ENCODE measurements around the gene HOXB5.

HOXB5 gene

GRCh38 chr17:48570325-48571023, 23.1 kb downstream of the HOXB5 start:
- DNase-seq = peak; percentile 79
- Histone ChIP-seq H3K23ac (ENCODE audit: low read length in 2 of 2) (peak overlapping the region; percentile 20 to 81), H3K18ac (ENCODE audit: low read depth in 1 of 2, low read length in 2 of 2) (peak overlapping the region; percentile 98), H3K27ac (ENCODE audit: low read length, poor library complexity, severe bottlenecking) (peak overlapping the region; percentile 44), H3K4me2 (ENCODE audit: low read length, poor library complexity, severe bottlenecking) (peak overlapping the region; percentile 51), H3K36me3 (ENCODE audit: control insufficient read depth in 1 of 2, insufficient read depth in 2 of 2, low read depth in 1 of 2, low read length in 2 of 2) (peaks cover 9 to 15% of the 10 kb centered on the region in 2 experiments), H3K79me1 (replicated peaks; ENCODE audit: low read length, poor library complexity, severe bottlenecking) (peaks cover 4% of the 10 kb centered on the region), H4K91ac (ENCODE audit: low read length) (peak overlapping the region; percentile 92), H3K4ac (ENCODE audit: low read depth in 1 of 2, low read length in 2 of 2) (peak overlapping the region; percentile 89 to 93), H3K4me3 (ENCODE audit: insufficient read depth in 1 of 2, low read depth in 1 of 2, low read length in 2 of 2) (peak overlapping the region in 1 of 2 experiments; percentile 76), H3K14ac (ENCODE audit: low read length in 2 of 2) (peak overlapping the region in 1 of 2 experiments; percentile 94), H3K4me1 (ENCODE audit: control insufficient read depth, insufficient read depth, low read depth, low read length) (peaks cover 29% of the 10 kb centered on the region), H2BK5ac (ENCODE audit: low read depth, low read length, poor library complexity, severe bottlenecking) (no peak overlapping the region), H2BK120ac (ENCODE audit: low read depth, low read length) (peak overlapping the region; percentile 90), H2AFZ (ENCODE audit: low read depth, low read length) (no peak overlapping the region), H3K9ac (ENCODE audit: low read length) (peak overlapping the region; percentile 95), H3K27me3 (ENCODE audit: control insufficient read depth in 1 of 2, insufficient read depth in 1 of 2, low read length in 2 of 2) (peaks cover 0 to 4% of the 10 kb centered on the region in 2 experiments), H2AK5ac (ENCODE audit: low read length, severe bottlenecking) (peak overlapping the region; percentile 67), H2BK12ac (ENCODE audit: low read length in 2 of 2) (peak overlapping the region; percentile 59 to 72), H4K8ac (ENCODE audit: low read length) (peak overlapping the region; percentile 96), H3K9me3 (ENCODE audit: control insufficient read depth, low read length) (no peaks in the 10 kb centered on the region), H2BK15ac (ENCODE audit: low read depth, poor library complexity, severe bottlenecking) (peak overlapping the region; percentile 94)
- WGBS = under 1% methylated on average over 15 of the region's 19 CpGs

DNA sequence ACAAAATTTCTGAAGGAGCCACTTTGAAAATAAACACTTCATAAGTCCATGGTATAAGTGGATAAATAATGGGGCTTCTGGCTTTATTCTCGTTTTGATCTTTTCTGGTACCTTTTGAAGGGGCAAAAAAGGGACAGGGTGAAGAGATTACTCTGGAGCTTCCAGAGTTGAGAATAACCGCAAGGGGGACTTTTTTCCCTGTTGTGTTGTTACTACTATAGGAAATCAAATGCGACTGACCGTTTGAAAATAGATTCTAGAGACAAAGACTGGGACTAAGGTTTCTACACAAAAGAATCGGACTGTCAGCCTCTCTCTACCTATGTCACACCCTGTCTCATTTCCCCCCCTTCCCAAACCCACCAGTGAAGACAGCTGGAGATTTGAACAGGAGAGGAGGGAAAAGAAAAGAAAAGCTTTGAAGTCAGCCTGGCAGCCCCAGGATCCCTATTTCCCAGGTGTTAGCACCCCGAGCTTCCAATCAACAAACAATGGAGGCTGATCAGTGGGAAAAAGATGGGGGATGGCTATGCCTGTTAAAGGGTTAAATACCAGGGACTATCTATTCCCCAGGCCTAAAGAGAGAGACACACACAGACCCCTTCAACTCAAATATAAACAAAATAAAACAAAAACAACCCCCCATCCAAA, 23.8 kb downstream of the HOXB5 start:
- no peak overlapping the region for H2BK5ac ChIP-seq (ENCODE audit: low read depth, low read length, poor library complexity, severe bottlenecking)
- H2AK5ac ChIP-seq (ENCODE audit: low read length, severe bottlenecking) = peak overlapping the region; percentile 59
- no peak overlapping the region for H2AFZ ChIP-seq (ENCODE audit: low read depth, low read length)
- H3K18ac ChIP-seq (ENCODE audit: low read depth in 1 of 2, low read length in 2 of 2) = peak overlapping the region; percentile 80 to 98
- H3K14ac ChIP-seq (ENCODE audit: low read length in 2 of 2) = no peak overlapping the region
- no peak overlapping the region for H4K91ac ChIP-seq (ENCODE audit: low read length)
- H3K79me1 ChIP-seq (replicated peaks; ENCODE audit: low read length, poor library complexity, severe bottlenecking) = peaks cover 4% of the 10 kb centered on the region
- peak overlapping the region; percentile 94 for H2BK15ac ChIP-seq (ENCODE audit: low read depth, poor library complexity, severe bottlenecking)
- H2BK12ac ChIP-seq (ENCODE audit: low read length in 2 of 2) = no peak overlapping the region
- H3K27me3 ChIP-seq (ENCODE audit: control insufficient read depth in 1 of 2, insufficient read depth in 1 of 2, low read length in 2 of 2) = peaks cover 0 to 4% of the 10 kb centered on the region in 2 experiments
- H3K23ac ChIP-seq (ENCODE audit: low read length in 2 of 2) = peak overlapping the region in 1 of 2 experiments; percentile 20
- peaks cover 9 to 15% of the 10 kb centered on the region in 2 experiments for H3K36me3 ChIP-seq (ENCODE audit: control insufficient read depth in 1 of 2, insufficient read depth in 2 of 2, low read depth in 1 of 2, low read length in 2 of 2)
- WGBS = 10% methylated on average over 2 of the region's 6 CpGs
- no peaks in the 10 kb centered on the region for H3K9me3 ChIP-seq (ENCODE audit: control insufficient read depth, low read length)
- H3K4me3 ChIP-seq (ENCODE audit: insufficient read depth in 1 of 2, low read depth in 1 of 2, low read length in 2 of 2) = peak overlapping the region in 1 of 2 experiments; percentile 76
- peak overlapping the region; percentile 27 for H3K27ac ChIP-seq (ENCODE audit: low read length, poor library complexity, severe bottlenecking)
- H3K9ac ChIP-seq (ENCODE audit: low read length) = peak overlapping the region; percentile 95
- H3K4me2 ChIP-seq (ENCODE audit: low read length, poor library complexity, severe bottlenecking) = peak overlapping the region; percentile 51
- H4K8ac ChIP-seq (ENCODE audit: low read length) = no peak overlapping the region
- H3K4me1 ChIP-seq (ENCODE audit: control insufficient read depth, insufficient read depth, low read depth, low read length) = peaks cover 32% of the 10 kb centered on the region
- H2BK120ac ChIP-seq (ENCODE audit: low read depth, low read length) = peak overlapping the region; percentile 71
- peak; percentile 76 for DNase-seq
- peak overlapping the region; percentile 35 to 37 for H3K4ac ChIP-seq (ENCODE audit: low read depth in 1 of 2, low read length in 2 of 2)

GRCh38 chr17:48569240-48569582, 24.4 kb downstream of the HOXB5 start:
- Histone ChIP-seq H3K4ac (ENCODE audit: low read depth in 1 of 2, low read length in 2 of 2) (peak overlapping the region in 1 of 2 experiments; percentile 34), H2AFZ (ENCODE audit: low read depth, low read length) (no peak overlapping the region), H3K4me1 (ENCODE audit: control insufficient read depth, insufficient read depth, low read depth, low read length) (peaks cover 35% of the 10 kb centered on the region), H3K9me3 (ENCODE audit: control insufficient read depth, low read length) (no peaks in the 10 kb centered on the region), H2AK5ac (ENCODE audit: low read length, severe bottlenecking) (no peak overlapping the region), H2BK120ac (ENCODE audit: low read depth, low read length) (peak overlapping the region; percentile 39), H4K91ac (ENCODE audit: low read length) (peak overlapping the region; percentile 79), H3K4me3 (ENCODE audit: insufficient read depth in 1 of 2, low read depth in 1 of 2, low read length in 2 of 2) (peak overlapping the region in 1 of 2 experiments; percentile 76), H3K18ac (ENCODE audit: low read depth in 1 of 2, low read length in 2 of 2) (peak overlapping the region; percentile 40 to 67), H3K27me3 (ENCODE audit: control insufficient read depth in 1 of 2, insufficient read depth in 1 of 2, low read length in 2 of 2) (peaks cover 0 to 4% of the 10 kb centered on the region in 2 experiments), H3K23ac (ENCODE audit: low read length in 2 of 2) (no peak overlapping the region), H3K4me2 (ENCODE audit: low read length, poor library complexity, severe bottlenecking) (peak overlapping the region; percentile 70), H4K8ac (ENCODE audit: low read length) (no peak overlapping the region), H3K27ac (ENCODE audit: low read length, poor library complexity, severe bottlenecking) (no peak overlapping the region), H2BK15ac (ENCODE audit: low read depth, poor library complexity, severe bottlenecking) (no peak overlapping the region), H2BK5ac (ENCODE audit: low read depth, low read length, poor library complexity, severe bottlenecking) (no peak overlapping the region), H3K14ac (ENCODE audit: low read length in 2 of 2) (peak overlapping the region in 1 of 2 experiments; percentile 13), H2BK12ac (ENCODE audit: low read length in 2 of 2) (no peak overlapping the region), H3K9ac (ENCODE audit: low read length) (peak overlapping the region; percentile 95), H3K36me3 (ENCODE audit: control insufficient read depth in 1 of 2, insufficient read depth in 2 of 2, low read depth in 1 of 2, low read length in 2 of 2) (peaks cover 12 to 15% of the 10 kb centered on the region in 2 experiments), H3K79me1 (replicated peaks; ENCODE audit: low read length, poor library complexity, severe bottlenecking) (peaks cover 1% of the 10 kb centered on the region)
- DNase-seq = no peak
- WGBS = 17% methylated on average over 1 of the region's 3 CpGs
